ENCODE data around the gene KCNMA1. TPM values are rescaled to one million over a fixed set of nuclear protein-coding genes. Genes with fewer than 3 reads are reported as not detected.

Gene KCNMA1
- total and polyA plus RNA-seq, 10 donors, result 9.3 to 114 (median 51.5) TPM

DNA sequence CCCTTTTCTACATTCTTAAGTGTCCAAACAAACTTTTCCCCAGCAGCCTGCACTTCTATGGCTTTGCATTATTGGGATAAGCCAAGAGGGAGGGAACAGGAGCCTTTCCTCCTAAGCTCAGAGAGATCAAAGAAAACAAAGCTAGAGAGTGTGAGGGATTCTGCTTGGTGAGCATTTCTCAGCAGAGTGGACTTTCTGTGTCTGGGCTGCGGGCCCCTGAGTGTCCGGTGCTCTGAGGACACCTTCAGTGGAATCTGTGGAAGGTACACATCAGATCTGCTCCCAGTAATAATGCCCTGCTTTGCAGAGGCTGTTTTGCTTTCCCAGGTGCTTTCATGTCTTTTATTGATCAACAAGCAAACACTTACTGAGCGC is 50.2 kb downstream of the KCNMA1 start:
- Histone ChIP-seq H3K4me3 (no peak overlapping the region), H3K9me3 (no peaks in the 10 kb centered on the region), H3K36me3 (no peaks in the 10 kb centered on the region), H3K27me3 (replicated peaks in 1 of 7) (no peaks in the 10 kb centered on the region), H3K4me1 (no peaks in the 10 kb centered on the region), H3K27ac (peak overlapping the region in 3 of 8 donors; percentile 8 to 61 (median 14))
- TF ChIP-seq POLR2AphosphoS5 (IDR thresholded peaks at IDR 0.05), result no peak
- TF ChIP-seq, protein P1, sequence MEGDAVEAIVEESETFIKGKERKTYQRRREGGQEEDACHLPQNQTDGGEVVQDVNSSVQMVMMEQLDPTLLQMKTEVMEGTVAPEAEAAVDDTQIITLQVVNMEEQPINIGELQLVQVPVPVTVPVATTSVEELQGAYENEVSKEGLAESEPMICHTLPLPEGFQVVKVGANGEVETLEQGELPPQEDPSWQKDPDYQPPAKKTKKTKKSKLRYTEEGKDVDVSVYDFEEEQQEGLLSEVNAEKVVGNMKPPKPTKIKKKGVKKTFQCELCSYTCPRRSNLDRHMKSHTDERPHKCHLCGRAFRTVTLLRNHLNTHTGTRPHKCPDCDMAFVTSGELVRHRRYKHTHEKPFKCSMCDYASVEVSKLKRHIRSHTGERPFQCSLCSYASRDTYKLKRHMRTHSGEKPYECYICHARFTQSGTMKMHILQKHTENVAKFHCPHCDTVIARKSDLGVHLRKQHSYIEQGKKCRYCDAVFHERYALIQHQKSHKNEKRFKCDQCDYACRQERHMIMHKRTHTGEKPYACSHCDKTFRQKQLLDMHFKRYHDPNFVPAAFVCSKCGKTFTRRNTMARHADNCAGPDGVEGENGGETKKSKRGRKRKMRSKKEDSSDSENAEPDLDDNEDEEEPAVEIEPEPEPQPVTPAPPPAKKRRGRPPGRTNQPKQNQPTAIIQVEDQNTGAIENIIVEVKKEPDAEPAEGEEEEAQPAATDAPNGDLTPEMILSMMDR (IDR thresholded peaks at IDR 0.05 in 8 of 11, conservative IDR thresholded peaks at IDR 0.05 in 3 of 11), result no peak
- TF ChIP-seq POLR2A (IDR thresholded peaks at IDR 0.05), result no peak
- 93 to 96% (median 95%) methylated on average over 3 of the region's 3 CpGs for WGBS, 5 donors
- intact Hi-C loops (cut with DNase I; ENCODE audit: low total_unique reads), result no loop called here
- DNase-seq, result peak; percentile 3

DNA sequence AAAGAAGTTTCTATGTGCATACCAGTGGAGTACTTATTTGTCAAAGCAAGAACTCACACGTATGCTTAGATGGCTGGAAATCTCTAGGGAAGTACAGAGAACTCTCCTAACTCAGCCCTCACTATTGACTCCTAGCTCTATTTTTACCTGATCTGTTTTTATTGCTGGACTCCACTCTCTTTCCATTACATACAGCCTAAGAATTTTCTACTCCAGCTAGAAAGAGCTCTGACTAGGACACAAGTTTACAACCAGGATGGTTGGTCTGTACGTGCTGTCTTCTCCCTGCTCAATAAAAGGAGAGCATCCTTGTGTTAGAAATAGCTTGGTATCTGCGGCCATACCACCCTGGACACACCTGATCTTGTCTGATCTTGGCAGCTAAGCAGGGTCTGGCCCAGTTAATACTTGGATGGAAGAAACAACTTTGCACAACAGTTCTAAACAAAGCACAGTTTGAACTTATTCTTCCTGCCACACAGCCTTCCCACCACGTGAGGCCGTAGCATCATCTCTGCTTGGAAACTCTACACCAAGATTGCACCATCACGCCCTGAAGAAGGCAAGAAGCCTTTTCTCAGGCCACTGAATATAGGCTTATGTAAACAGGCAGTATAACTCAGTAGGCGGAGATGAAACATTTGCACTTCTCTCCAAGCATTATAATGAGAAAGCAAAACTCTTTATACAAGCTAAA is 50.7 kb downstream of the KCNMA1 start:
- H3K36me3 ChIP-seq, result no peaks in the 10 kb centered on the region
- TF ChIP-seq POLR2AphosphoS5 (IDR thresholded peaks at IDR 0.05) (peak in 1 of 3 donors; percentile 66), POLR2A (IDR thresholded peaks at IDR 0.05) (no peak)
- H3K27me3 ChIP-seq (replicated peaks in 1 of 7), result no peaks in the 10 kb centered on the region
- H3K4me3 ChIP-seq, result no peak overlapping the region
- 75 to 87% (median 78%) methylated on average over 7 of the region's 7 CpGs for WGBS, 5 donors
- H3K9me3 ChIP-seq, result no peaks in the 10 kb centered on the region
- DNase-seq, result peak; percentile 34
- intact Hi-C loops (cut with DNase I; ENCODE audit: low total_unique reads), result no loop called here
- no peaks in the 10 kb centered on the region for H3K4me1 ChIP-seq
- peak overlapping the region in 3 of 8 donors; percentile 8 to 61 (median 14) for H3K27ac ChIP-seq

GRCh38 chr10:77584938-77585337 is 52.7 kb downstream of the KCNMA1 start:
- 79 to 89% (median 87%) methylated on average over 6 of the region's 6 CpGs for WGBS, 5 donors
- Histone ChIP-seq H3K9me3 (no peaks in the 10 kb centered on the region), H3K36me3 (no peaks in the 10 kb centered on the region), H3K4me1 (no peaks in the 10 kb centered on the region), H3K4me3 (no peak overlapping the region), H3K27ac (no peak overlapping the region), H3K27me3 (replicated peaks in 1 of 7) (no peaks in the 10 kb centered on the region)
- TF ChIP-seq, protein P1 (IDR thresholded peaks at IDR 0.05 in 8 of 11, conservative IDR thresholded peaks at IDR 0.05 in 3 of 11), result no peak
- TF ChIP-seq POLR2A (IDR thresholded peaks at IDR 0.05), result no peak
- no peak for TF ChIP-seq POLR2AphosphoS5 (IDR thresholded peaks at IDR 0.05)
- intact Hi-C loops (cut with DNase I; ENCODE audit: low total_unique reads), result no loop called here
- no peak for DNase-seq

DNA sequence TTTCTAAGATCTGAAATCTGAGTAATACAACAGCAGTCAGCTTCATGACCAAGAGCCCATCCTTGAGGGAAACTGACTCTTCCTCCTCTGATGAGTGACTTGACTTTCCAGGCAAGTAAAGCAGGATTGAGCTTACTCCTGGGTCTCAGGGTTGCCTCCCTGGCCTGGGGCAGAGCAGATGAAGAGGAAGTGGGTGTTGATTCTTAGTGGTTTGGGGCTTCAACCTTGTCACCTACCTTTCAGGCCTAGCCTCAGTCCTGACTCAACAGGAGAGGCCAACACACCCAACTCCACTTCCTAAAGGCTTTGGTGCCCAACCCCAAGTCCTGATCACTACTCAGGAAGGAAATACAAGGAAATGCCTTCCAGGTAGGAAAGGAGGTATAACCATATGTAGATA is 54.1 kb downstream of the KCNMA1 start:
- no peaks in the 10 kb centered on the region for H3K4me1 ChIP-seq
- peak; percentile 28 for DNase-seq
- H3K27ac ChIP-seq, result no peak overlapping the region
- intact Hi-C loops (cut with DNase I; ENCODE audit: low total_unique reads), result no loop called here
- H3K4me3 ChIP-seq, result no peak overlapping the region
- no peaks in the 10 kb centered on the region for H3K27me3 ChIP-seq (replicated peaks in 1 of 7)
- TF ChIP-seq, protein P1 (IDR thresholded peaks at IDR 0.05 in 8 of 11, conservative IDR thresholded peaks at IDR 0.05 in 3 of 11), result no peak
- no peak for TF ChIP-seq POLR2A (IDR thresholded peaks at IDR 0.05)
- no peak for TF ChIP-seq POLR2AphosphoS5 (IDR thresholded peaks at IDR 0.05)
- H3K9me3 ChIP-seq, result no peaks in the 10 kb centered on the region
- no peaks in the 10 kb centered on the region for H3K36me3 ChIP-seq
